DMS53 (cell line): Measurements from ENCODE around the gene ABCB6.

Experiments
- DNase-seq: peaks from one replicate; lab custom pipeline; 2025; lab: John Stamatoyannopoulos, UW

The ABCB6 gene

GRCh38 chr2:219184121-219184520, 34.6 kb downstream of the ABCB6 start:
- DNase-seq = no peak

GRCh38 chr2:219183151-219183772, 35.5 kb downstream of the ABCB6 start:
- no peak for DNase-seq

DNA sequence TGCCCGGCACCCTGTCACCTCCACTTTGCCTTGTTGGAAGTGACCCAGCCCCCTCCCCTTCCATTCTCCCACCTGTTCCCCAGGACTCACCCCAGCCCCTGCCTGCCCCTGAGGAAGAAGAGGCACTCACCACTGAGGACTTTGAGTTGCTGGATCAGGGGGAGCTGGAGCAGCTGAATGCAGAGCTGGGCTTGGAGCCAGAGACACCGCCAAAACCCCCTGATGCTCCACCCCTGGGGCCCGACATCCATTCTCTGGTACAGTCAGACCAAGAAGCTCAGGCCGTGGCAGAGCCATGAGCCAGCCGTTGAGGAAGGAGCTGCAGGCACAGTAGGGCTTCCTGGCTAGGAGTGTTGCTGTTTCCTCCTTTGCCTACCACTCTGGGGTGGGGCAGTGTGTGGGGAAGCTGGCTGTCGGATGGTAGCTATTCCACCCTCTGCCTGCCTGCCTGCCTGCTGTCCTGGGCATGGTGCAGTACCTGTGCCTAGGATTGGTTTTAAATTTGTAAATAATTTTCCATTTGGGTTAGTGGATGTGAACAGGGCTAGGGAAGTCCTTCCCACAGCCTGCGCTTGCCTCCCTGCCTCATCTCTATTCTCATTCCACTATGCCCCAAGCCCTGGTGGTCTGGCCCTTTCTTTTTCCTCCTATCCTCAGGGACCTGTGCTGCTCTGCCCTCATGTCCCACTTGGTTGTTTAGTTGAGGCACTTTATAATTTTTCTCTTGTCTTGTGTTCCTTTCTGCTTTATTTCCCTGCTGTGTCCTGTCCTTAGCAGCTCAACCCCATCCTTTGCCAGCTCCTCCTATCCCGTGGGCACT, 36.2 kb downstream of the ABCB6 start:
- DNase-seq = no peak

- DNase-seq = no peak
Observed at GRCh38 chr2:219181531-219181930, 37.2 kb downstream of the ABCB6 start.

- DNase-seq = no peak
Observed at GRCh38 chr2:219180961-219181360, 37.8 kb downstream of the ABCB6 start.

GRCh38 chr2:219179601-219180465, 38.9 kb downstream of the ABCB6 start:
- DNase-seq = no peak

- DNase-seq = peak; percentile 68
Observed at GRCh38 chr2:219178377-219179175, 40.2 kb downstream of the ABCB6 start.

DNA sequence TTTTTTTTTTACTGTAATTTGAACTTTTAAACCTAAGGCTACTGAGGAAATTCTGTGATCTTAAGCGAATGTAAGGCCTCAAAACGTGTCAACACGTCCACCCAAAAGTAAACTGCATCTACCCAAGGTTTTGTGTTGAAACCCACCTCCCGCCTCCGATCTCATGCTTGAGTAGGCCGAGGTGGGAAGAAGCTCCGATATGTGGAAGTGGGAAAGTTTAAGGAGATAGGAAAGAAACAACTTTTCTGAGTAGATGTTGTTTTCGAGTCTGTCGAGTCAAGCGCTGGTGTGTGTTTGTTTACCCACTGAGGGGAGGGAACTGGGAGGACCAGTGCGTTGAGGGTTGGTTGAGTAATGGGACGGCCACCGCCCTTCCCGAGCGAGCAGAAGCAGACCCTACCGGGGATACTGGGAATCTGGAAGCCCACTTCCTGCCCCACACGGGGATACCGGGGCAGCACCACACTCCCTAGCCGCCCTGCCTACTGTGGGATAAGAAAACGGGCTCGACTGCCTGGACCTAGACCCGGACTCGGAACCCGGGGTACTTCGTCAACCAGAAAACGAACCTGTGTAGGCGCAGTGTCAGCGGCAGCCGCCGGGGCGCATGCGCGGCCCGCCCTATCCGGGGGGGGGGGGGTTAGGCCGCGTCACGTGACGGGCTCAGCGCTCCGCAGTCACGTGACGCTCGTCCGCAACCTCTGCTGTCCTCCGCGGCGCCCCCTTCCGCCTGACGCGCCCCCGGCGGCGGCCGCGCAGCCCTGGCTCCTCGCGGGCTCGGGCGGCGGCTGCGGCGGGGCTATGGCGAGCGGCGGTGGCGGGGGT, 41.0 kb downstream of the ABCB6 start, which contains the start of gene RETREG2:
Gene RETREG2 (plus strand): TSS at position 724 of the 825 bp plus-strand sequence. CDS start 78 bp downstream, at position 802.
- DNase-seq = peak; percentile 91

DNA sequence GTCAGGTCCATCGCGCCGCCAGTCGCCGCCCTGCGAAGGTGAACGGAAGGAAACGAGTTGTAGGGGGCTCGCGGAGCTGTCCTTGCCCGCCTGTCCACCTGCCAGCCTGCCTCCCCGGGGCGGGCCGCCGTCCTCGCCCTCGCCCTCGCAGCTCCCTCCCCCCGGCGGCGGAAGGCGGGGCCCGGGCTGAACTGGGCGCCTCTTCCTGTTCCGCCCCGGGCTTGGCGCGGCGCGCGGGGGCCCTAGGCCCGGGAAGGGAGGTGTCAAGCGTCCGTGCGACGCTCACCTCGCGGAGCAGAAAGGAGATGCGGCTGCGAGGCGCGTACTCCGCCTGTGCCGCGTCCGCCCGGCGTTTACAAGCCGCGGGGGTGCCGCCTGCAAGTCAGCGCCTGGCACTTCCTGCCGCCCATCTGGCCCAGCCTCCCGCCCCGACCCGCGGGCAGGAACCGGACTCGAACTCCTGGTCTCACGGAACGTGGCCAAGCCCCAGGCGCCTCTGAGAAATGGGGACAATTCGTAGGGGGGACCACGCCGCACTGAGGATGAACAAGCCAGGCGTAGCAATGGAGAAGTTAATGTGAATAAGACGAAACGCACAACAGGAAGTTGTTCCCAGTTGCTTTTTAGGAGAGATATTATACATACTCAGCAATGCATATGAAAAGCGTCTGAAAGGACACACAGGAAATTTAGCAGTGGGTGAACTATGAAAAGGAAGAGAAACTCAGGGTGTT, 41.8 kb downstream of the ABCB6 start, which contains the start of gene CNPPD1:
Gene CNPPD1 (minus strand): TSS at position 108 of the 734 bp plus-strand sequence. CDS start 97 bp downstream, at position 11.
- peak; percentile 94 for DNase-seq

- peak; percentile 71 for DNase-seq
Observed at GRCh38 chr2:219175928-219176817, 42.6 kb downstream of the ABCB6 start.

DNA sequence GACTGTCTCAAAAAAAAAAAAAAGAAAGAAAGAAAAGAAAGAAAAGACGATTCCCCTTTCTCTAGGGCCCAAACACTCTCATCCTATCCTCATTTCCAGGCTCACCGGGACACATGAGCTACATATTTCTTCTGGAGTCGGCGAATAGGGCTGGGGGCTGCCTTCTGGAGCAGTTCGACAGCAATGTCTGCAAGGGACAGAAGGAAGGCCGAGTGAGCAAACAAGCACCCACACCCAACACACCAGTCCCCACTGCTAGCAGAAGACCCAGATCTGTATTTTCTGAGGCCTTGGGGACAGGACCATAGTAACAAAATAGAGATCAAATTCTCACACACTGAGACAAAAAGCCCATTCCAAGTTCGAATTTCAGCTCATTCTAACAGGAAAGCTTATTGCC, 43.3 kb downstream of the ABCB6 start:
- no peak for DNase-seq

DNA sequence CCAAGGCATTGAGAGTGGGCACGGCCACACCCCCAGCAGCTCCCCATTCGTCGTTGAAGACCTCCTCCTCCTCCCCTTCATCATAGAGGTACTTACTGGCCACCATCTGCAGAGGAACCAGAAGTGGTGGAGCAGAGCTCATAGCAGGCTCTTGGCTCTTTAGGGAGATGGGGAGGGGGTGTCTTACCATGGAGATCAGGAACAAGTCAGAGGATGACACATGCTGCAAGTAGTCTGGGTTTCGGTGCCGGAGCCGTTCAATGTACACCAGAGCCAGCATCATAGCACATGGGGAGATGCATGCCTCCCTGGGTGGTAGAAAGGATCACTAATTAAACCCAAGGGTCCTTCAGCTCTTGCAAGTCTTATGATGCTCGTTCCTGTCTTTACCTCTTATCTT, 44.0 kb downstream of the ABCB6 start:
- DNase-seq = no peak

DNA sequence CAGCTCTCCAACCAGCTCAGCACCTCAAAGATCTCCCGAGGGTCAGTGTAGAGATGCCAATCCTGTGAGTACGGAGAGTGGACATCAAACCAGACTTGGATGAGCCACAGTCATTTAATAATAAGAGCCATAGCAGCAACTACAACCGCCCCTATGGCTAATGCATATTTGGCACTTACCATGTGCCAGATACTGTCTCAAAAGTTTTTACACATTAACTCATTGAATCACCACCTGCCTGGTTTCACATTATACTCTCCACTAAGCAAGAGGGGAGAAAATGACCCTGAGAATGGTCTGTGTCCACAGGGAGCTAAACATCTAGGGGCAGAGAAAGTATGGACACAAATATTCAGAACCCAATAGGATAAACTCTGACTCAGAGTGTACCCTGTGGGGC, 44.6 kb downstream of the ABCB6 start:
- DNase-seq = no peak

- no peak for DNase-seq
Observed at GRCh38 chr2:219173176-219173575, 45.6 kb downstream of the ABCB6 start.

- no peak for DNase-seq
Observed at GRCh38 chr2:219172231-219173154, 46.3 kb downstream of the ABCB6 start.

GRCh38 chr2:219171231-219171651, 47.5 kb downstream of the ABCB6 start:
- DNase-seq = peak; percentile 58

GRCh38 chr2:219169930-219170654, 48.7 kb downstream of the ABCB6 start, which contains the start of gene SLC23A3:
Gene SLC23A3 (minus strand): TSS chr2:219170029. CDS start chr2:219169984, 45 bp downstream.
- DNase-seq = no peak
